ENCODE data around the gene RAD51B.
"Not testable (repeated sequence)": the region's sequence is repeated elsewhere in the genome, so short reads cannot be mapped to it uniquely, and the experiment has no call there.

The RAD51B gene

DNA sequence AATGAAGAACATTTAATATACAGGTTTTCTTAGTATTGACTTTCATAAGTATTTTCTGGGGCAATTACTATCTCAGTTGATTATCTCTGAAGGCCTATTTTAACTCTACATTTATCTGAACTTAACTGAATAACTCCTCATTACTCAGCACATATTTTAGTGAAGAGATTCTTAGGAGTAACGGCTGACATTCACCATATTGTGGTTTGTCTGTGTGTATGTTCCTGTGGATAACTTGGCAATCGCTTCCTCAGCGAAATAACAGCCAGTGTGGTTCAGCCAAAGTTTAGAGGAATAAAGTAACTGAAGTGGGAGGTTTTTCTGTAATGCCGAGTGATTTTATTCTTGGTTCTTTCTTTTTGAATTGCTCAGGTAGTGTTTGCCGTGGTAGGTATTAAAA, 168.0 kb downstream of the RAD51B start:
- no peak for DNase-seq

- DNase-seq = not testable (repeated sequence)
Observed at GRCh38 chr14:67988210-67988609, 168.6 kb downstream of the RAD51B start.

- no peak for DNase-seq
Observed at GRCh38 chr14:67990576-67990975, 171.0 kb downstream of the RAD51B start.

GRCh38 chr14:67994531-67994930, 175.0 kb downstream of the RAD51B start:
- no peak for DNase-seq

DNA sequence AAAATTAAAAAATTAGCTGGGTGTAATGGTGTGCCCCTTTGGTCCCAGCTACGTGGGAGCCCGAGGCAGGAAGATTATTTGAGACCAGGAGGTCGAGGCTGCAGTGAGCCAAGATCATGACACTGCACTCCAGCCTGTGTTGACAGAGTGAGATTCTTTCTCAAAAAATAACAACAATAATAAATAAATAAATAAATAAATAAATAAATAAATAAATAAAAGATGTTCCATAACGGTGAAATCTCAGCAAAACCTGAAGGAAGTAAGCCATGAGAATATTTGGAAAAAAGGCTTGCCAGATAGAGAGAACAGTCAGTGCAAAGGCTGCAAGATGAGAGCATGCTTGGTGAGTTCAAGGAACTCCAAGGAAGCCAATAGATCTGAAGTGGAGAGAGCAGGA, 176.7 kb downstream of the RAD51B start:
- no peak for DNase-seq

DNA sequence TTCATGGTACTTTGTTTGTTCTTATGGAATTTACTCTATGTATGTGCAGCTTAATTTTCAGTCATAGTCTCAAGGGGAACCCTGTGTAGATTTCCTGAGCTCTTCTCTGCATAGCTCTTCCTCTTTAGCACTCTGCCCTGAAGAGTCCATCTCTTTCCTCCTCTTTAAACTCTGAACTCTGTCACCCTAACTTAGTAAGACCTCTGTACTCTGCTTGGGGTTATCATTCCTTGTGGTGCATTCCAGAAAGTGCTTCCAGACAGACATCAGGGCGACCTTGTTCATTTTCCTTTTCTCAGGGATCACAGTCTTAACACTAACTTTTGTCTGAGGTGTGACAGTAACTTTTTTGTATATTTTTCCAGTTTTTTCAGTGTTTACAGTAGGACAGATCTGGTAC, 179.3 kb downstream of the RAD51B start:
- DNase-seq = no peak

DNA sequence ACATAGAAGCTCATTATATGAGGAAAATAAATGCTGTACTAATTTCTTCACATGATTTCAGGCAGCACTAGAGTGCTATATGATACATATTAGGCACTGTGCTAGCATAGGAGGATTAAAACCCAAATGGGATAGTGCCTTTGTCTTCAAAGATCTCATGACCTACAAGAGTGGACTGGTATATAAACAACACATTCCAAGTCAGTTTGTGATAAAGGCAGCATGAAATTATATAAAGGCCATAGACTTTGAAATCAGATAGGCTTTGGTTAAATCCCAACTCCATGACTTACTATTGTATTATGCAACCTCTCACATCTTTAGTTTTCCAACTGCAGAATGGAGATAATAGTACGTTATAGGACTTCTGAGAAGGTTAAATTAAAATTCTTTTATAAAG, 179.7 kb downstream of the RAD51B start:
- no peak for DNase-seq

- DNase-seq = no peak
Observed at GRCh38 chr14:67999705-68000384, 180.3 kb downstream of the RAD51B start.

- DNase-seq = no peak
Observed at GRCh38 chr14:68000511-68000910, 180.9 kb downstream of the RAD51B start.

DNA sequence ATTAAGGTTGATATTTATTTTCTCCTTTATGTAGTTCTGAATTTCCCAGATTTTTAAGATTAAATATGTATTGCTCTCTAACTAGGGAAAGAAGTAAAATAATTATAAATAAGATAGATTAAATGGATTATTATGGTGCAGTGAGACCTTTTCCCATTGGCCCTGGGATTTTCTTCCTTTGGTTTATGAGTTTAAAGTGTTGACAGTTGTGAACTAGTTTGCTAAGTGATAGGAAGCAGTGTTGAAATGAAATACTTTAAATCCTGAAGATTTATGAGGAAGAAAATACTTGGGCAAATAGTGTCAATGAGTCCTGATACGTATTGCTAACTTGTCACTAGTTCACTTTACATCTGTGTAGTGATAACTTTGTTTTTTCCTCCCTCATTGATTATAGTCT, 188.9 kb downstream of the RAD51B start:
- no peak for DNase-seq

GRCh38 chr14:68011406-68012028, 191.9 kb downstream of the RAD51B start:
- DNase-seq = no peak

DNA sequence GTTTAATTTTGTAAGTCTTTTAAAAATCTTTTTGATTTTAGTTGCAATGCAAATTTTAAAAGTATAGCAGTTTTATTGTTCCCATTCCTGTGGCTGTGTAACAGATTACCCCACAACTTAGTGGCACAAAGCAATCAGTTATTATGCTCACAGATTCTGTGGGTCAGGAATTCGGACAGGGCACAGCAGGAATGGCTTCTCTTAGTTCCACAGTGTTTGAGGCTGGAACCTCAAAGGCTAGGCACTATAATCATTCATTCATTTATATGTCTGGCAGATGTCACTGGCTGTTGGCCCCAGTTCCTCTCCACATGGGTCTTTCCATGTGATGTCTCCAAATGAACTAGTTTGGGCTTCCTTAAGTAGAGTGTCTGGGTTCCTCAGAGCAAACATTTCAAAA, 193.3 kb downstream of the RAD51B start:
- DNase-seq = no peak

DNA sequence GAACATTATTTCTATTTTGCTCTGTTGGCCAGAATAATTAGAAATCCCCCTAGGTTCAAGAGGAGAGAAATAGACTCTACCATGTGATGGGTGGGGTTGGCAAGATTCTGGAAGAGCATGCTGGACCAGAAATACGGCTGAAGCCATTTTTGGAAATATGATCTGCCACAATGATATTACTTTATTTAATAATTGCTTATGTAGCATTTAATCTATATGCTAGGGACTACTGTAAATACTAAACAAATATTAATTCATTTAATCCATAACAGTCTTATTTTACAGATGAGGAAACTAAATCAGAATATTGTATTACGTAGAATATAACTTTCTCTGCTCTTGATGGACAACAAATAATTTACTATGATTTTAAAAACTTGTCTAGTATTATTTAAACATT, 193.7 kb downstream of the RAD51B start:
- no peak for DNase-seq

- no peak for DNase-seq
Observed at GRCh38 chr14:68014771-68015170, 195.2 kb downstream of the RAD51B start.

DNA sequence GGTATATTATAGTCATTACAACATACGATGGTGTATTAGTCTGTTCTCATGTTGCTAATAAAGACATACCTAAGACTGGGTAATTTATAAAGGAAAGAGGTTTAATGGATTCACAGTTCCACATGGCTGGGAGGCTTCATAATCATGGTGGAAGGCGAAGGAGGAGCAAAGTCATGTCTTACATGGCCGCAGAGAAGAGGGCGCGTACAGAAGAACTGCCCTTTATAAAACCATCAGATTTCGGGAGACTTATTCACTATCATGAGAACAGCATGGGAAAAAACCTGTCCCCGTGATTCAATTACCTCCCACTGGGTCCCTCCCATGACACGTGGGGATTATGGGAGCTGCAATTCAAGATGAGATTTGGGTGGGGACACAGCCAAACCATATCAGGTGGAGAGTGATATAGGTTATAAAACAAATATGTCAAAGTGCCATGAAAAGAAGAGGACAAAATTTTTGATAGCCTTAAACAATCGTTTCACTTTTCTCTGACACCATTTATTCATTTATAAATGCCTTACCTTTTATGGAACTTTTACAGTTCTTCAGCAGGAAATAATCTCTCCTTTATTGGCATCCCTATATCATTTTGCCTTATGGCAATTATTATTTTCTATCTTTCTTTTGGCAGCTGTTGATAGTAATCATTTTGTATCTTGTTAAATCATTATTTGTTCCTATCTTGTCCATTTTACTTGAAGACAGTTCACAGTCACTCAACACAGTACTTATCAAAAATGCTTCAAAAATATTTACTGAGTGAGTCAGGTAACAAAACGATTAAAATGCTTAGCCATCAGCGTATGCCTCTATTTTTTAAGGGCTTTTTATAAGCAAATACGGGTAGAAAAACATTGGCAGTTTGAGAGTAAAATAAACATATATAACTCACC, 196.0 kb downstream of the RAD51B start:
- no peak for DNase-seq

- no peak for DNase-seq
Observed at GRCh38 chr14:68016255-68016914, 196.8 kb downstream of the RAD51B start.

- DNase-seq = no peak
Observed at GRCh38 chr14:68018598-68018997, 199.0 kb downstream of the RAD51B start.

- DNase-seq = no peak
Observed at GRCh38 chr14:68020493-68020892, 200.9 kb downstream of the RAD51B start.

DNA sequence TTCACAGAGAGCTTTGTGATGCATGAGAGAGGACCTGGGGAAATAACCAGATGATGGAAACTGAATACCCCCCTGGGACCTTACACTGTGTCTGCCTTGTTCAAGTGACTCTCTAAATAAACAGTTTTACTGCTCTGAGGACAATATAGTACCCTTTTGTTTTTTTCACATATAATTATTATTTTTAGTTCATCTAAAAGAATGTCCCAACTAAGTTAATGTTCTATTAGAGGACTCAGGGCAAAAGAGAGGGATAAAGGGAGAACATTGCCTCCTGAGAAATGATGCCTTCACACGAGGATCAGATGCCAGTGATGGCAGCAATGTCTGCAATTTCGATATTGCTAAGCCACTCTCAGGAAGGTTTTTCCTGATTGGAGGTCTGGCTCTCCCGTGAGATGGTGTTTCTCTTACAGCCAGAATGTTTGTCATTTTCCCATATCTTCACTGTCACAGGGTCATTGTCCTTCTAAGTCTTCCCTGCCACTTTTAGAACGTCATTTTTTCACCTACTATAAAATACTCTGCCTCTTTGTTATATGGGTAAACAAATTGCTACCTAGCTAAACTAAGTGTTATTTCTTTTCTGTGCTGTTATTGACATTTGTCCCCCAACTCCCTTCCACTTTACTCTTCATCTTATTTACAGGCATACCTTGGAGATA, 201.6 kb downstream of the RAD51B start:
- DNase-seq = no peak

- no peak for DNase-seq
Observed at GRCh38 chr14:68027276-68027675, 207.7 kb downstream of the RAD51B start.

DNA sequence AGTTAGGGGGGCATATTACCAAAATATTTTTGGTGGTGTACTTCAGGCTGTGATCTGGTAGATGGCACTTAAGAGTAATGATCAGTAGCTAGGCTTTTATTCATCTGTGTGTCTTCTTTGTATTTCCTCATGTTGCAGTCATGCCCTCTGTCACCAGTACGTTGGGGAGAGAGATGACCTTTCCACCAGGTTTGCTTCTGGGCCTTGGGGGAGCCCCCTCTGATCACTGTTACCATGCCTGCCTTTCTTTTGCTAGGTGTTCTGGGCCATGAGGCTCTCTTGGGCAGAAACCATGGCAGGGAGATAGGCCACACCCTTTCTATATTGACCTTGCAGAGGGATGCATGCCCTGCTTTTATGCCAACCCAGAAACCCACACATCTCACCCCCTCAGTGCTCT, 208.5 kb downstream of the RAD51B start:
- no peak for DNase-seq

- DNase-seq = not testable (repeated sequence)
Observed at GRCh38 chr14:68031011-68031410, 211.4 kb downstream of the RAD51B start.

- DNase-seq = no peak
Observed at GRCh38 chr14:68032154-68032553, 212.6 kb downstream of the RAD51B start.
